Measurements from ENCODE around the gene ELOVL4. TPM values are rescaled to one million over a fixed set of nuclear protein-coding genes. Genes with fewer than 3 reads are reported as not detected.

ELOVL4 gene
- total RNA-seq, 1 experiment from 2014 or later, result not detected

DNA sequence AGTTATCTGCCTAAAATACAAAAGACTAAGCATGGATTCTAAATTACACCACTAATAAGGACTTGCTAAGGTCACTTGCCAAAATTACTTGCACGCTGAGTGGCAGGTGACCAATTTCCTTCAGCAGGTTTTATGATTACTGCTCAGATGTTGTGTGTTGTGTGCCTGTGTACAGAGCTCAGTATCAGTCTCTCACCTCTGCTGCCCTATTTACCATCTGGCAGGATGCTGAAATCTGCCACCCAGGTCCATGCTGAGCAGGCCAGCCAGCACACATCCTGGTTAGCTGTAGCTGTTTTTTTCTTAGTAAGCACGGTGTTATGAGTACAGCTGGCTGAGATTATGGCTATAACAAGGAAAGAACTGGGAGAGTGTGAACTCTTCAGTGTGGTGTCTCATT, 34.0 kb downstream of the ELOVL4 start:
- DNase-seq (ENCODE audit: low spot score), result no peak

DNA sequence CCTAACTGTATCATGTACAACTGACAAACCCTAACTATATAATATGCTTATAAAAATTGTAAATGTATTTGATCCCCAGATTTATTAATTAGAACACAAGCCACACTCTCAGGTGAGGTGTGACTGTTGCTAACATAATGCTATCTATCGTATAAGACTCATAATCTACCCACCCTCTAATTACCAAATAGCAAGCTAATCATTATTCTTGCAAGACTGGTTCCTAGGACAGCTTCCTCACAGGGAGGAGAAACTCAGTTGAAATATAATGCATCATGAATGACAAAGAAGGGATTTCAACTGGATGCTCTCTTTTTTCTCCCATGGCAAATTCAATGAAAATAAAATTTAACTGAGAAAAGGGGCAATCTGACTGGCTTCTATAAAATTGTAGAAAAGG, 35.4 kb downstream of the ELOVL4 start:
- DNase-seq (ENCODE audit: low spot score), result no peak

DNA sequence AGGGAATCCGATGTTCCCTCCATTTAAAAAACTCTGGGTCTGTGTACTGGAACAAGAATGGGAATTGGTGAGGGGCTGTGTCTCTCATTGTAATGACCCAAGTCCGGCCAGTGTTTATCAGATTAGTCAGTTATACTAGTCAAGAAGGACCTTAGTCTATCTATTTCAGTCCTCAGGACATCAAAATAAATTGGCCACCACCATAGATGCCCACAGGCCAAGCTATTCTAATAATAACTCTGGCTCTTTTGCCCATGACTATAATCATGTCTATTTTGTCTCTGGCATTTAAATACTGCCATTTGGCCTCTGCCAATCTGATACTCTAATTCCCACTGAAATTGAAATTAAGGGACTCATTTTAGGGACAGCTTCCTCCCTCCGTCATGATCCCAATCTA, 37.8 kb downstream of the ELOVL4 start:
- no peak for DNase-seq (ENCODE audit: low spot score)

DNA sequence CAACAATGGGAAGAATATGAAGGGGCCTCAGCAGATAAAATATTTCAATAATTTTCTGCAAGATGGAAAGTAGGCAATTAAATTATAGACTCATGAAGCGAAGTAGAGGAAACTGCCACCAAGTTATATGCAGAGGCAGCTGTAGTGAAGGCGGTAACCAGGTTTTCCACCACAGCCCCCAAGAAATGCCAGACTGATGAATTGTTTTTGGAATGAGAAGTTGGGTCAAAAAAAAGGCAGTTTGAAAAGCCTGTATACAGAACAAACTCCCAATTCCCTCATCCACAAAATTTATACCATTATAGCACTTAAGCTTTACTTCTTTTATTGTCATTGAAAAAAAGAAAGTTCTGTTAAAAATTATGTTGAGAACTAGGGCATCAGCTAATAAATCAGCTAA, 45.3 kb downstream of the ELOVL4 start:
- DNase-seq (ENCODE audit: low spot score), result no peak

DNA sequence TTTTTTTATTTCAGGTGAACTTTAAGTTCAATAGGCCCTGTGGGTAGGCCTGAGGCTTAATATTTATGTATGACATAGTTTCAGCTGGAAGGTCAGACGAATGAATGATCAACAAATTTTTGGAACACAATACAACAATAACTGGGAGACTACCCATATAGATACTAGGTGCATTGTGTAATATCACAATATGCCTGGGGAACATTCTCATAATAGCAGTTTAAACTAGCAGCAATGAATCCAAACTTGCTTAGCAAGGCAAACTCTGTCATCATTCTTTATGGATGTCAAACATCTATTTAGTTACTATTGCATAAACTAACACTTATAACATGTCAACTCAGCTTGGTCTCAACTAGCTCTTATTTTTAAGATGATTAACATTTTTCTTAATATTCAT, 49.3 kb downstream of the ELOVL4 start:
- no peak for DNase-seq (ENCODE audit: low spot score)

DNA sequence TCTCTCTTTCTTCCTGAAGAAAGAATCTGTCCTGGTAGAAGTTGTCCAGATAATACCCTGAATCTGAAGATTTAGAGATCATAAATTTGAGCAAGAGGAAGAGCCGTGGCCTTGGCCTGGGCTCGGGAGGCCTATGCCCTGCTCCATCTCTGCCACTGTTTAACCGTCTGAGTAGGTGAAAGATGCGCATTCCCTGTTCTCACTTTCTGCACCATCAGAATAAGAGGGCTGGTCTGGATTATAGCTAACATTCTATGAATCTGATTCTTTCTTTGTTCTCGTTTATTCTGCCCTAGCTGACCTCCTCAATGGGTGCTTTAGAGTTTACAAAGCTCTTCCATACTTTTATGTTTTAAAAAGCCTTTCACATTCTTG, 51.3 kb downstream of the ELOVL4 start:
- no peak for DNase-seq (ENCODE audit: low spot score)

DNA sequence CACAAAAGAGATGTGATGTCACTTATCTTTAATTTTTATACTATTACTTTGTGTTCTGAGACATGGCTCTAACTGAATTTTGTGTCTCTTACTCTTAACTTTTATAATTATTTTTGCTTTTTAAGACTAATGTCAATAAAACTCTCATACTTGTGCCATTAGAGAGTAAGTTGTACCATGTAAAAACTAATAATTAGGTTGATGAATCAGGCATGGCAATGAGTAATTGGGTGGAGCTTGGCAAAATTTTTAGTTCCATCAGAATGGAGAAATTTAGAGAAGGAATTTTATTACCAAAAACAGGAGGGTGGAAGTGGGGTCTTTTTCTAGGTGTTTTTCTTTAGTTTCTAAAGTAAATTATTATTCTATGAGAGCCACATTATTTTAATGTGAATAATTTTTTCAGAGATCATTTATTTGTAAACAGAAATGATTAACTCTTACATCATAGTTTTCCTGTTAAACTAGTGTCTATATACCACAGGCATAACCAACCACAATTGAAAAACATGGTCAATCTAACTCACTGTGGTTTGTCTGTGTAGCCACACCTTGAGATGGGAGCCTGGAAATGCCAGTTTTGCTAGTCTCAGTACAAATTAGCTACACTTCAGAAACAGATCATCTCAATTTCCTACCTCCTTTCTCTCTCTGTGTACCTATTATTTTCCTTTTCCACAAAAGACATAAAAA, 51.8 kb downstream of the ELOVL4 start:
- DNase-seq (ENCODE audit: low spot score), result no peak

DNA sequence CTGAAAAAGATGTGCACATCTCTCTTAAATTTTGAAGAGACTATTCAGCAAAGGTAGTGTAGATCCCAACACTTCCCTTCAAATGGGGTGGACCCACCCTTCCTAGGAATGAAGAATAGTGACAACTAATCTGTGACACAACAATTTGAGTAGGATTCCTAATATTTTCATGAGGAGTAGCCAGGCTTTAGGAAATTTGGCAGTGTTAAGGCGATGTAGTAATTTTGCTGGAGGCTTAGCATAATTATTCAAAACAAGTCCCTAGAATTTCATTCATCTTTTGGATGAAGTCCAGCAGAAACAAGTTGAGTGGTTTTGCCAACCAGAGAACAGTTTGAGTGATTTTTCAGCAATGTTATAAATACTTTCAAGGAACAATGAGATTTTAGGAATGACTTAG, 52.4 kb downstream of the ELOVL4 start:
- no peak for DNase-seq (ENCODE audit: low spot score)

DNA sequence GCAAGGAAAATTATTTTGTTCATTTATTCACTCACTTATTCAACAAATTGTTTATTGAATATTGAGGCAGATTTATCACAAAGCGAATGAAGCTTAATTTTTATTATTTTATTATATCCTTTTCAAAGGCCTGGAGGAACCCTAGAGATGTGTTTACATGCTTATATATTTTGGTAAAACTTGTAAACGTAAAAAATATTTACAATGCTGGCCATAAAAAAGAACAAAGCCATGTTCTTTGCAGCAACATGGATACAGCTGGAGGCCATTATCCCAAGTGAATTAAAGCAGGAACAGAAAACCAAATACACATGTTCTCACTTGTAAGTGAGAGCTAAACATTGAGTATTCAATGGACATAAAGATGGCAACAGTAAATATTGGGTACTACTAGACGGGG, 58.8 kb downstream of the ELOVL4 start:
- DNase-seq (ENCODE audit: low spot score), result no peak

DNA sequence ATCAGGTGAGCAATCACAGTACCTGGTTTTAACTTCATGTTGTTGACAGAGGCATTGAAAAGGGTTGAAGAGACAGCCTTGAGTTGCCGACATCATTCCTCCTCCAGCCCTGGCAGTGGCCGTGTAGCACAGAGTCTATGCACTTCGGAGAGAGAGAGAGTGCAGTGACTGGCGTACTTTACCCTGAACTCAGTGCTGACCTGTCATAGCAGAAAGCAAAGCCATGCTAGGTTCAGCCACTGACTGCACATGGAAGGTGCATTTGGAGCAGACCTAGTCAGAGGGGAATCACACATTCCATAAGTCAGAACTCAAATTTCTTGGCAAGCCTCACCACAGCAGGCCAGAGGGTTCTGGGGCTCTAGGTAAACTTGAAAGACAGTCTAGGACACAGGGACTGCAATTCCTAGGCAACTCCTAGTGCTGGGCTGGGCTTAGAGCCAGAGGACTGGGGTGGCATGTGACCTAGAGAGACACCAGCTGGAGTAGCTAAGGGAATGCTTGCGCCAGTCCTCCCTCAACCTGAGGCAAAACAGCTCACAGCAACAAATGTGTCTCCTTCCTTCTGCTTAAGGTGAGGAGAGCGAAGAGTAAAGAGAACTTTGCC, 69.1 kb downstream of the ELOVL4 start:
- DNase-seq (ENCODE audit: low spot score), result no peak

DNA sequence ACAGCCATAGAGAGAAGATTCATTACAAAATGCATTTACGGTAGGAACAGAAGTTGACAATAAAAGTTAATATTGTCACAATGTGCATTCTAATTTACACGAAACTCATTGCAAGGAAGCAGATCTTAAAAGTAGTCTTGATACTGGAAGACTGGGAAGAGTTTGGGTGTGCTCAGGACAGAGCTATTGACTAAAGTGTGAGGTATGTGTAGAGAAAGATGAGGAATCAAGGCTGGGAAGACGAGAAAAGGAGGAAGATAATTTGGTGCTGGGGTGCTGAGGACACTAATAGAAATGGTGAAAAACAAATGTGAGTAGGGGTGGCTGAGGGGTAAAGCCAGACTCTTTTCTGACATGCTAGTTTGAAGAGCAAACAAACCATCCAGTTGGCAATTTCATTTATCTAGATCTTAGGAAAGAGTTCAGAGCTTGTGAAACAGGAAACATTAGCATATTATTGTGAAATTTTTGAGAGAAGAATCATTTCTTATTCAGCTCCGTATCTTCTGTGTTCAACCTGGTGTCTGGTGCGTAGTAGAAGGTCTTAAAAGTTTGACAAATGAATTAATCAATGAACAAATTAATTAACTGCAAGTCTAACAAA, 72.7 kb downstream of the ELOVL4 start:
- DNase-seq (ENCODE audit: low spot score), result no peak

DNA sequence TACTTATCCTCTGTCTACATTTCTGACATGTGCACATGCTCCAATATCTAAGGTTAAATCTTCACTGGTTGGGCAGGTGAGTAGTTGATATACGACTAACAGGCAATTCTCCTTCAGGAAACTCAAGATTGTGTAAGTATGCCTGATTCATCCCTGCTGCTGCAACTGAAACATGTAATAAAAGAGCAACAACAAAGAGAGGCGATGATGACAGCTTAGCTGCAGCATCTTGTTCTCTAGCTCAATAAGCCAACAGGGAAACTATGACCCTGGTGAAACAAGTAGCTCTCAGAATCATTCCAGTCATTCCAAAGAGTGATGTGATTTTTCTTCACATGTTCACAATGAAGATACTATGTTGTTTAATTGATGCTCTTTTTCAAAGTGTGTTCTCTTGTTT, 74.4 kb downstream of the ELOVL4 start:
- no peak for DNase-seq (ENCODE audit: low spot score)

DNA sequence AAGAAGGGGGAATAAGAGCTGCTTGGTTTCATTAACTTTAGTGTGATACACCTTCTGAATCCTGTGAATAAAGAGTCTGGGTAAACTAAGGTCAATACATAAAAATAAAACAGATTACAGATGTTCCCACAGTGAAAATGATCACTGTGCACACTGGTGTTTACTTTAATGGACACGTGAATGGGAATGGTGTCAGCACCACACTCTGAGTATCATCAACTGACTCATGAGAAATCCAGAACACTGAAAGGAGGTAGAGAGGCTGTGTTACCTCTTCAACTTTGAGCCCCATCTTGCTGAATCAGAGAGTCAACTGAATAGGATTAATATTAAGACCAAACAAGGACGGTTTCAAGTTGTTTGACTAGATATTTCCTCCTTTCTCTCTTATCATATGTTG, 75.0 kb downstream of the ELOVL4 start:
- no peak for DNase-seq (ENCODE audit: low spot score)

DNA sequence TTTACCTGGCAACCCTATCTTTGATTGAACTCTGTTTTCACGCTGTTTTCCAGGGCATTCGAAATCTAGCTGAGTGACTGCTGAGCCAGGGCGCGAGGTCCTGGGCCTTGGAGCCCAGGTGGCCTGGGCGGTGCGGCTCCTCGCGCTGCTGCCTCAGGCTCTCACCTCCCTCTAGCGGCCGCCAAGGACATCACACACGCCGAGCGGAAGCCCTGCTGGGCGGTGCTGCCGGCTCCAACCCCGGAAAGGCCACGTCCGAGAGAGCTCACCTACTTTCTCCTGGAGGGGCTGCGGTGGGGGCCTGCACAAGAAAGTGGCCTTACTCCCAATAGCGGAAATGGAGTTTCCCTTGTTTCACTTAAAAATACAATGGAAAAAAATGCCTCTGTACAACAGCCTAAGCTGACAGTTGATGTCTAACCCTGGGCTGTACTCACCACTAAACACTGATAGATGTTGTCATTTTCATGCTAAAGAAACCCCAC, 77.7 kb downstream of the ELOVL4 start:
- peak; percentile 80 for DNase-seq (ENCODE audit: low spot score)

DNA sequence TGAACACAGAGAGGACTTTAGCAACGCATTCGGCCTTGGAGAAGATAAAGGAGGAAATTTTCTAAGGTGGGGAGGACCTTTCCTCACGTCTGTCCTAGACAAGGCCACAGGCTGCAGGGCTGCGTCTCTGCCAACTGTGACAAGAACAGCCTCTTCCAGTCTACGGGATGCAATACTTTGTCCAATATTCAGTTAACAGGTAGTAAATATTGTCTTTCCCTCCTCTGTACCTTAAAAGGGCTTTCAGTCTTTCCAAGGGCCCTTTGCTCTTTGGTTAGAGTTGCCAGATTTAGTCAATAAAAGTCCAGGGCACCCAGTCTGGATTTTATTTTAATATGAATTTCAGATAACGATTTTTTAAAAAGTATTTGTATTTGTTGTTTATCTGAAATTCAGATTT, 78.2 kb downstream of the ELOVL4 start:
- DNase-seq (ENCODE audit: low spot score), result no peak

DNA sequence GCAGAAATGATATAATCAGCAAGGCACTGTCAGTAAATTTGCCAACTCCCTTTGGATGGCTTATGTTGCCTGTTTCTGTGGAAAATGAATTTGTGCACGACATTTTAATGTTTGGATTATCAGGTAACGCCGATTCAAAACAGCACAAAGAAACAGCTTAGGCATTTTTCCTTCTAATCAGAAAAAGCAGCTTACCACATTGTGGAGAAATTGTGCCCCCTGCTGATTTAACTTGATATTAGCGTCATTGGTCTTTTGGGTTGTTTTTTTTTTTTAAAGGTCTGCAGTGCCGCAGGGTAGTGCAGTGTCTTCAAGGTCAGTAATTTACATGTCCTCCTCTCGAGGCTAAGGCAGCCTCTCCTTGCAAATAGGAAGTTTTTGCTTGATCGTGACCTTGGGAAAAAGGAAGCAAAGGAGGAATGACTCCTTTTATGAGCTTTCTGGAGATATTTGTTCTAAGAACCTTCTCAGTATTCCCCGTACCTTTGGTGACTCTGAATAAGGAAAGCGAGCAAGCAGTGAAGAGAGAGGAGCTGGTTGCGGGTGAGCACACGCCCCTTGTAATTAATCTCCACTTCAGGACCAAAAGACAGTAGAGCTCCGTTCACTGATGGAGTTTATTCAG, 79.1 kb downstream of the ELOVL4 start:
- peak; percentile 85 for DNase-seq (ENCODE audit: low spot score)

Other genes with a start within 250 kb of the ELOVL4 start
- gene TTK, start 57.1 kb upstream of the ELOVL4 start, total RNA-seq (2014; rRNA removed; shearing (Covaris generic)), result 13.5 TPM in 2 replicates
- gene BCKDHB, start 159.1 kb upstream of the ELOVL4 start, total RNA-seq (2014; rRNA removed; shearing (Covaris generic)), result 25.0 and 27.0 TPM in 2 replicates

All from HT-29 (cell line).